ENCODE measurements around the gene CAMK2D. TPM values are rescaled to one million over a fixed set of nuclear protein-coding genes. Genes with fewer than 3 reads are reported as not detected.

Gene CAMK2D
- total RNA-seq, 2 experiments from 2014 or later, result 104 to 120 TPM

DNA sequence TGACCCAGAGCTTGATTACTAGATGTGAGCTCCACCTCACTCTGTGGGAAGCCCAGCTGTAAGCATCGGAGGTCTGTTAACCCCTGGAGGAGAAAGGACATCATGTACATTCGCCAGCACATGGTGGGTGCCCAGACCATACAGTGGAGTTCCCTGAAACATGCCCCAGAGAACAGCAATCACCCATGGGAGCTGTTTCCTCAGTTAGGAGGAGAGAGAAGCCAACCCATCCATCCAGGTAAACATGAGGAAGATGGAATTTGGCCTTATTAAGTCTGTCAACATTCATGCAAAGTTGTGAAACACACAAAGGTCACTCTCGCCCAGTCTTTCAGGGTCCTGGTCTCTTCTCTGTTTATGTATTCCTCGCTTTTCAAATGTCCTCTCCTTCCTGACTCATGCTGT is 357.4 kb downstream of the CAMK2D start:
- TF ChIP-seq, protein P1, sequence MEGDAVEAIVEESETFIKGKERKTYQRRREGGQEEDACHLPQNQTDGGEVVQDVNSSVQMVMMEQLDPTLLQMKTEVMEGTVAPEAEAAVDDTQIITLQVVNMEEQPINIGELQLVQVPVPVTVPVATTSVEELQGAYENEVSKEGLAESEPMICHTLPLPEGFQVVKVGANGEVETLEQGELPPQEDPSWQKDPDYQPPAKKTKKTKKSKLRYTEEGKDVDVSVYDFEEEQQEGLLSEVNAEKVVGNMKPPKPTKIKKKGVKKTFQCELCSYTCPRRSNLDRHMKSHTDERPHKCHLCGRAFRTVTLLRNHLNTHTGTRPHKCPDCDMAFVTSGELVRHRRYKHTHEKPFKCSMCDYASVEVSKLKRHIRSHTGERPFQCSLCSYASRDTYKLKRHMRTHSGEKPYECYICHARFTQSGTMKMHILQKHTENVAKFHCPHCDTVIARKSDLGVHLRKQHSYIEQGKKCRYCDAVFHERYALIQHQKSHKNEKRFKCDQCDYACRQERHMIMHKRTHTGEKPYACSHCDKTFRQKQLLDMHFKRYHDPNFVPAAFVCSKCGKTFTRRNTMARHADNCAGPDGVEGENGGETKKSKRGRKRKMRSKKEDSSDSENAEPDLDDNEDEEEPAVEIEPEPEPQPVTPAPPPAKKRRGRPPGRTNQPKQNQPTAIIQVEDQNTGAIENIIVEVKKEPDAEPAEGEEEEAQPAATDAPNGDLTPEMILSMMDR (conservative IDR thresholded peaks at IDR 0.05; ENCODE audit: low read length), result no peak
- POLR2A ChIA-PET, result no interaction called here
- intact Hi-C loops (cut with micrococcal nuclease; ENCODE audit: unreplicated experiment), result no loop called here
- no peaks in the 10 kb centered on the region for H3K79me2 ChIP-seq (ENCODE audit: insufficient read depth, low read depth, low read length)
- H4K20me1 ChIP-seq (ENCODE audit: insufficient read depth, low read length), result no peaks in the 10 kb centered on the region
- H2AFZ ChIP-seq (ENCODE audit: low read length), result no peak overlapping the region
- CTCF ChIA-PET (ENCODE audit: unreplicated experiment), result no interaction called here
- H3K9me2 ChIP-seq (ENCODE audit: insufficient read depth, low read length), result no peaks in the 10 kb centered on the region
- no peaks in the 10 kb centered on the region for H3K4me1 ChIP-seq (ENCODE audit: insufficient read depth, low read length, poor library complexity, severe bottlenecking)
- no peaks in the 10 kb centered on the region for H3K36me3 ChIP-seq (ENCODE audit: insufficient read depth, low read length)
- no TSS peak for BruUV-seq (replicated peaks)
- 0 out of 2 replicates have a peak, but pooled peaks cover 3% of the 10 kb centered on the region for H3K9me3 ChIP-seq (ENCODE audit: low read length)
- H3K27ac ChIP-seq (ENCODE audit: low read depth, low read length, poor library complexity, severe bottlenecking), result no peak overlapping the region
- H3K4me3 ChIP-seq (ENCODE audit: low read depth, low read length, poor library complexity, severe bottlenecking), result no peak overlapping the region
- no peak for DNase-seq (ENCODE audit: low spot score)
- no peak overlapping the region for H3K4me2 ChIP-seq (ENCODE audit: low read length)

Small RNA genes within 50 kb of the gene (small RNA-seq; reads per million reads assigned to genes)
- gene RN7SL184P, result not detected
- gene RNU1-138P, result 0.36 reads per million

Other genes with a start within 250 kb of the CAMK2D start
- gene ARSJ, start 217.9 kb upstream of the CAMK2D start, total RNA-seq (2014; rRNA removed; shearing (Covaris generic)), result not detected in 2 replicates
- not detected in 2 replicates for gene ARSJ, start 217.9 kb upstream of the CAMK2D start, total RNA-seq (2022)

Measured in OCI-LY7 (cell line).